Motor neuron (in vitro differentiated cells): Measurements from ENCODE around the gene CEP164. TPM values are rescaled to one million over a fixed set of nuclear protein-coding genes. Genes with fewer than 3 reads are reported as not detected.

ENCODE experiments used
- ATAC-seq, 8 experiments: fragments of 200-7000 bp; cut with Tn5 transposase; replicated peaks in 6 of 8; 2 replicates each; pipeline ENCODE4 v1.8.0; 2021; ENCODE audit warnings: mild to moderate bottlenecking in 8 of 8, moderate library complexity in 8 of 8
- H3K27ac ChIP-seq, 2 donors: fragments of 250-450 bp; sonication (Bioruptor Pico); 2 replicates each; pipeline ENCODE4 v1.9.0; 2021; ENCODE audit warnings: antibody characterized with exemption in 2 of 2, mild to moderate bottlenecking in 2 of 2, moderate library complexity in 1 of 2
- H3K4me1 ChIP-seq, 2 donors: fragments of 250-450 bp; sonication (Bioruptor Pico); replicated peaks in 1 of 2; 2 replicates each; pipeline ENCODE4 v1.6.1; 2021; ENCODE audit warnings: antibody characterized with exemption in 2 of 2, mild to moderate bottlenecking in 2 of 2, moderate library complexity in 1 of 2
- H3K4me3 ChIP-seq, 5 donors: fragments of 250-450 bp; sonication (Bioruptor Pico); 2 replicates each; pipeline ENCODE4 v1.9.0; 2021; ENCODE audit warnings: antibody characterized with exemption in 5 of 5, mild to moderate bottlenecking in 5 of 5, moderate library complexity in 4 of 5
- WGBS, 10 experiments: fragments of 450-650 bp; shearing (Covaris generic); methylation state at CpG; one replicate each; pipeline ENCODE4 v1.0.0; 2022; 5-methylcytosine and 5-hydroxymethylcytosine counted together
- in situ Hi-C, 9 experiments: fragments of 400-800 bp; cut with MboI; loops; one replicate each; pipeline ENCODE4 v1.15.0; 2021; ENCODE audit warnings: low sequenced_read_pairs in 9 of 9, low pct_unique_long_range_greater_than_20kb in 2 of 9; ENCODE audit not compliant: unreplicated experiment in 9 of 9
- total RNA-seq, 8 experiments: library from RNA; unstranded; fragments of 300-600 nt; gene quantifications; 2 replicates each; pipeline versions ENCODE4 v1.2.3 to v1.2.4, GENCODE V29; 2022

The CEP164 gene
- total RNA-seq, 8 experiments from 2014 or later = 13.3 to 118 (median 25.7) TPM

DNA sequence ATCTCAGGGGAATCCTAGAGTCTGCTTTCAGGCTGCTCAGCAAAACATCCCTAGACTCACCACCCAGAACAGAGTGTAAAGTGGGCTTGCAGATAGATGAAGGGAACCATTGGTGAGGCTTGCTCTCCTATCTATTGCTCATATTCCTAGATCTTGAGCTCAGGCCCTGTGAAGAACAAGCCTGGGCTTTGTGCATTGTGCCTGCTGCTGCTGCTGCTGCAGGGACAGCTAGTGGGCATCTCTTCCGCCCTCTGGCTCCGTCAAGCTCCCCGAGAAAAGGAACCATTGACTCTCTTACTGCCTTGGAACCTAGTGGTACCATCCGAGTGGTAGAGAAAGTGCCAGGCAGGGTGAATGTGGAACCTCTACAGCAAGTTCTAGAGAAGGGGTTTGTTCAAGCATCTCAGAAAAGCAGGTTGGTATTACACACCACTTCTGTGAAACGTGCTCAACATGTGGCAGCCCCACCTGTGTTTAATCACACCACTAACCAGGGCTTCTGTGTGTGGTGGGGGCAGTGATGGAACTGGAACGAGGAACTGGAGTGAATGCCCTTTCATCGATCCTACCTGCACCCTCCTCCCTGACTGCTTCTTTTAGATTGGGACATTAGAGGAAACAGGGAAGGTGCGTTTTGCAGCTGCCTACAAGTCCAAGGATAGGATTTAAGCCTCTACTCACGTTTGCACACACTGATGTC, 32.1 kb upstream of the CEP164 start:
- 40 to 100% (median 88%) methylated on average over 1 to 6 of the region's 9 CpGs; no CpG with 5 or more reads in 4 of the 10 experiments for WGBS, 10 experiments
- peaks cover 21 to 24% of the 10 kb centered on the region in 2 donors for H3K4me1 ChIP-seq
- in situ Hi-C loops = no loop called here
- H3K4me3 ChIP-seq = no peak overlapping the region
- no peak overlapping the region for H3K27ac ChIP-seq
- ATAC-seq = no peak

DNA sequence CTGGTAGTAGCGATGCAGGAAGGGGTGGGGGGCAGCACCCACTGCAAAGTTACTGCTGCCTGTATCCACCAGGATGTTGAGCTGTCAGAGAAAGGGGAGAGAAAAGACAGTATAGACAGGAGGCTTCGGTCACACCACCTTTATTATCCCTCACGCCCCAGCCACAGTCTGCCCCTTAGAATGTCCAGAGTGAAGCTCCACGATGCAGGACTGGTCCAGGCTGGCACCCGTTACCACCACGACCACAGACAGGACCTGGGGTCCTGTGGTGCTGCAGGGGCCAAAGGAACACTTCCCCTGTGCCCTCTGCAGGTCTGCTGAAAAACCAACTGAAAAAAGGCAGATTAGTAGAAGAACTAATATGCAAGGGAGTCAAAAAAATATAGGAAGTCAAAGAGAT, 30.8 kb upstream of the CEP164 start:
- in situ Hi-C loops = no loop called here
- 69 to 88% (median 84%) methylated on average over 1 to 6 of the region's 6 CpGs; no CpG with 5 or more reads in 6 of the 10 experiments for WGBS, 10 experiments
- Histone ChIP-seq H3K4me3 (no peak overlapping the region), H3K4me1 (peaks cover 27 to 30% of the 10 kb centered on the region in 2 donors), H3K27ac (no peak overlapping the region)
- no peak for ATAC-seq

DNA sequence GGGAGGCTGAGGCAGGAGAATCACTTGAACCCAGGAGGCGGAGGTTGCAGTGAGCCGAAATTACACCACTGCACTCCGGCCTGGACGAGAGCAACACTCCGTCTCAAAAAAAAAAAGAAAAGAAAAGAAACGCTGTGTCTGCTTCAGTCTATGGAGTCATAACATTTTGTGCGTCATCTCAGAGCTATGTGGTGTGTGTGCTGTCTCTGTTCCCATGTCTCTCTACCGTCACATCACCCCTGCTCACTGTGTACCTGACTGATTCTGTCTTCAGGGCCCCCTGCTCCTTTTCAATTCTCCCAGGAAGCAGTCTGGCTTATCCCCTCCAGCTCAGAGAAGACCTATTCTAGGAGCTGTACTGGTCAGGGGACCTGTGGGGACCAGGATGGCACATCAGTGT, 29.5 kb upstream of the CEP164 start:
- 85 to 100% (median 90%) methylated on average over 2 to 5 of the region's 8 CpGs; no CpG with 5 or more reads in 6 of the 10 experiments for WGBS, 10 experiments
- in situ Hi-C loops = no loop called here
- no peak overlapping the region for H3K4me3 ChIP-seq
- ATAC-seq = no peak
- H3K4me1 ChIP-seq = peaks cover 27 to 33% of the 10 kb centered on the region in 2 donors
- H3K27ac ChIP-seq = peak overlapping the region in 1 of 2 donors; percentile 95

DNA sequence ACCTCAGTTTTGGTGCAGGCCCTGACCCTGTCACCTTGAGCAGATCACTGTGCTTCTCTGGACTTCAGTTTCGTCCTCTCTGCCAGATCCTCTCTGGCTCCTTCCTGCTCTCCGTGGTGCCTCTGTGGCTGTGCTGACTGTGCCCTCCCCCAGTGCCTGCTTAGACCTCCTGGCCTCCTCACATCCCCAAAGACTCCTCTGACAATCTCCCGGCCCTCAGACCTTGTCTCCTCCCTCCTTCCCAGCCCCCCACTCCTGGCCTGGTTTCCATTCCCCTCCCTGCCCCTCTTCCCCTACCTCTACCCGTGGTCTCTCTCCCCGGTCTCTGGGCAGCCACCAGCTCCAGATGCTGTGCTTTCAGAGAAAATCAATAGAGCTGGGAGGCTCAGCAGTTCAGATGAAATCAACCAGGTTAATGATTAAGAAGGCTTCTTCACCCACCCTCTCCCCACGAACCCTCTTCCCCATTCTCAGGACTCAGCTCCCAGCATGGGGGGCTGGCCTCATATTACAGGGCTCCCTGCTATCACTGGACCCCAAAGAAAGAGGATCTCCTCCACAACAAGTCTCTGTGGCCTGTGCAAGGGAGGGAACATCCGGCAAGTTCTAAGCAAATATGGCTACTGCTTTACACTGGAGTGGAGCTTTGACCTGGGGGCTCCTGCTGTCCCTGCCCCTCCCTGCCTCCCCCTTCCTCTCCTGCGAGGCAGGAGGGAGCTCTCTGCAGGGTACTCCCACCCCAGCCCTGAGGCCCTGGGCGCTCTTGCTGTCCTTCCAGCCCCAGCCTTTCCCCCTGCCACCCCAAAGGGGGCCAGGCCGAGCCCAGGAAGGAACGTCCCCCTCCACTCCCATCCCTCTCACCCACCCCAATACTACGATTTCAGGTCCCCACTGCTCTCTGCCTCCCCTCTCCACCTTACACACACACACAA, 28.0 kb upstream of the CEP164 start:
- in situ Hi-C loops = no loop called here
- Histone ChIP-seq H3K27ac (peak overlapping the region; percentile 85 to 95), H3K4me1 (peaks cover 27 to 45% of the 10 kb centered on the region in 2 donors), H3K4me3 (peak overlapping the region in 3 of 5 donors; percentile 7 to 27 (median 23))
- 10 to 60% (median 19%) methylated on average over 1 to 4 of the region's 12 CpGs; no CpG with 5 or more reads in 6 of the 10 experiments for WGBS, 10 experiments
- ATAC-seq = peak in 6 of 8 experiments; percentile 23 to 69 (median 68)

DNA sequence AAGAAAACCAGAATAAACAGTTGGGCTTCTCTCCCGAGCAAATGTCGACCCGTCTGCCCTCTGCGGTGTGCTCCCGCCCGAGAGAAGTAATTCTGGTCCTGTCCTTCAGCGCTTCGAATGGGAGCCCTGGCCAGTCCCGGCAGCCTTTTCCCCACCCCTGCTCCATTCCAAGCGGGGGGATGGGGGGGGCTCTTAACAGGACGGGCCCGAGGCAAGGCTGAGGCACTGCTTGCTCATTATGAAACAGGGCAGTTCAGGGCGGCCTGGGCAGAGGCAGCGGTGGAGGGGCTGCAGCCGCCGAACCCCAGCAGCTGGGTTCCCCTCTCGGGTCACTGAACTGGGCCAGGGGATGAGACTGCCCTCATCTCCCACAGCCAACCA, 27.4 kb upstream of the CEP164 start:
- peak in 7 of 8 experiments; percentile 54 to 92 (median 89) for ATAC-seq
- H3K4me3 ChIP-seq = peak overlapping the region in 3 of 5 donors; percentile 7 to 27 (median 23)
- in situ Hi-C loops = no loop called here
- H3K27ac ChIP-seq = peak overlapping the region; percentile 85 to 95
- 0 to 10% (median 4%) methylated on average over 2 to 5 of the region's 17 CpGs; no CpG with 5 or more reads in 7 of the 10 experiments for WGBS, 10 experiments
- peaks cover 27 to 45% of the 10 kb centered on the region in 2 donors for H3K4me1 ChIP-seq

DNA sequence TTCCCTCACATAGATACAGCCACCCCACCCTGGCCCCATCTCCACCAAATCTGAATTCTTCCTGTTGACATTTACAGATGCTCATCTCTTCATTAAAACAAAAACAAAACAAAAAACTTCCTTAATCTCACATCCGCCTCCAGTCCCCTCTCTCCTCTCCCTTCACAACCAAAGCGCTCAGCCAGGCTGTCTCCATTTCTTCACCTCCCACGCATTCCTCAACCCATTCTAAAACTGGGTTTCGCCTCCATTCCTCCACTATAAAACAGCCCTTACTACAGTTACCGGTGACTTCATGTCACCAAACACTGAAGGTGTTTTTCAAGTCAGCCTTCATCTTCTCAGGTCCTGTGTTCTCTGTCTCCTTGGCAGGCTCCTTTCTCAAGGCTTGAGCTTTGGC, 26.9 kb upstream of the CEP164 start:
- Histone ChIP-seq H3K4me3 (peak overlapping the region in 1 of 5 donors; percentile 2), H3K4me1 (peaks cover 27 to 45% of the 10 kb centered on the region in 2 donors)

DNA sequence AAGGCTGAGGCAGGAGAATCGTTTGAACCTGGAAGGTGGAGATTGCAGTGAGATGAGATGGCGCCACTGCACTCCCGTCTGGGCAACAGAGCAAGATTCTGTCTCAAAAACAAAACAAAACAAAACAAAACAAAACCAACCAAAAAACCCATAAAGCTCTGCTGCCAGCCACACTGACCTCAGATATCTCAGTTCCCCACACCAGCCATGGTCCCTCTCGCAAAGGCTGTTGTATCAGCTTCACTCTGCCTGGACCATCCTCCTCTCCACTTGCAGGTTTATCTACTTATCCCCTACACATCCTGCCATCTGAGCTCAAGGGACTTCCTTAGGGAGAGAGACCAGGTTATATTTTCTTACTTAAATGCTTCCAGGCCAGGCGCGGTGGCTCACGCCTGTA, 25.4 kb upstream of the CEP164 start:
- in situ Hi-C loops = no loop called here
- ATAC-seq = no peak
- Histone ChIP-seq H3K27ac (no peak overlapping the region), H3K4me1 (peaks cover 27 to 45% of the 10 kb centered on the region in 2 donors), H3K4me3 (no peak overlapping the region)
- 71 to 97% (median 92%) methylated on average over 2 to 6 of the region's 7 CpGs; no CpG with 5 or more reads in 3 of the 10 experiments for WGBS, 10 experiments

More for the DNA sequence above, 26.9 kb upstream of the CEP164 start:
- in situ Hi-C loops = no loop called here
- ATAC-seq = no peak
- peak overlapping the region; percentile 85 to 95 for H3K27ac ChIP-seq
- WGBS, 10 experiments = 27 to 83% (median 71%) methylated on average over 2 to 5 of the region's 5 CpGs; no CpG with 5 or more reads in 2 of the 10 experiments

DNA sequence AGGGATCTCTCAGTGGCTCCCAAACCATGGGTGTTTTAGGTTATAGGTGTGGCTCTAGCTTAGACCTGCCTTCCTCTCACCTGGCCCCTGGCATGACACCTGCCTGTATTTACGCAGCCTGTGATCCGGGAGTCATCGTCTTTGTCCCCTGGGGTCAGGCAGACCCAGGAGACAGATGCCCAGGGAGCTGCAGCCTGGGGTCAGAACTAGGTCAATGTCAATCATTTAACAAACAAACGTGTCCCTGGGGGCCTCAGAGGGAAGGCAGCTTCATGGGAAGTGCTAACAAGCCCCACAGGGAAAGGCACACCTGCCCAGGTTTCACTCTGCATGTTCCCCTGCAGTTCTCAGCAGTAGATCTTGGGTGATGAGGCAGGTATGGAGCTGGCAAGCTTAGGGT, 24.6 kb upstream of the CEP164 start:
- peaks cover 27 to 45% of the 10 kb centered on the region in 2 donors for H3K4me1 ChIP-seq
- no peak for ATAC-seq
- in situ Hi-C loops = no loop called here
- H3K27ac ChIP-seq = no peak overlapping the region
- 0 to 100% (median 78%) methylated on average over 1 to 4 of the region's 4 CpGs; no CpG with 5 or more reads in 4 of the 10 experiments for WGBS, 10 experiments
- H3K4me3 ChIP-seq = no peak overlapping the region

DNA sequence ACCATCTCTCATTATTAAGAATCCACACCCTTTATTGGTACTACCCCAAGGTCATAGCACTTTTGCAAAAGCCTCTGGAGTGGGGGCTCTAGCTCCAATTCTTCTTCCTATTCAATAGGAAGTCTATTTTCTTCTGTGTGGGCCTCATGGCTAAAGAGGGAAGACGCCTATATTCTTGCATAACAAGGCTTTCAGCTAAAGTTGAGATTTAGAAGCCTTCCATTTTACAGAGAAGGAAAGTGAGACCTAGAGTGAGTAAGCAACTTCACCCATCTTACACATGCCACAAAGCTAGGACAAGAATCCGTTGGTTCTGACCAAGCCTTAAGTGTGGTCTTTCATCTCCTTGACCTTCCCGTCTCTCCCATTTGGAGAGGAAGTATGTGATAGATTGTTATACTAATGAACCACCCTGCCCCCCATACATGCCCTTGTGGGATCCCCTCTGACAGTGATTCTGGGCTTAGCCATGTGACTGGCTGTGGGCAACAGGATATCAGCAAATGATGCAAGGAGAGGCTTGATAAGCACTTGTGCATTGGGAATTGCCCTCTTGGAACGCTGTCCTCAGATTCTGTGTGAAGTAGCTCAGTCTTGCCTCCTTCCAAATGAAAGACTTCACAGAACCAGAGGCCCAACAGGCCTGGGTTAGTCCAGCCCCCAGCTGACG, 23.9 kb upstream of the CEP164 start:
- in situ Hi-C loops = no loop called here
- Histone ChIP-seq H3K4me1 (peaks cover 23 to 39% of the 10 kb centered on the region in 2 donors), H3K4me3 (no peak overlapping the region), H3K27ac (no peak overlapping the region)
- WGBS, 10 experiments = 56 to 100% (median 80%) methylated on average over 1 to 4 of the region's 5 CpGs; no CpG with 5 or more reads in 4 of the 10 experiments
- no peak for ATAC-seq

DNA sequence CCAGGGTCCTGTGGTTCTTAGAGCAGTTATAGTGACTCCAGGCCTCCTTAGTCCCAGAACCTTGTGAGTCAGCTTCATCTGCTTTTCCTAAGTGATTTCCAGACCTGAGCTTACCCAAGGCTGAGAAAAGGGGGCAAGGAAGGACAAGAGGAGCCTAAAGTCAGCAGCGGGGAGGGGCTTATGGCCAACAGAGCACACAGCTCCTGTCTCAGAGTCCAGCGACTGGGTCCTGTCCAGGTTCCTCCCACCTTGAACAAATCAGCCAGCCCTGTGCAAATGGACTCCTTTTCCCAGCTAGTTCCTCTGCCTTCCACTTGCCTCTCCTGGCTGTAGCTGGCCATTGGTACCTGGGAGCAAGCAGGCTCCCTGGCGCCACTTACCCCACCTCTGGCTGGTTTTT, 22.5 kb upstream of the CEP164 start:
- no peak overlapping the region for H3K27ac ChIP-seq
- WGBS, 10 experiments = 43 to 100% (median 100%) methylated on average over 1 to 2 of the region's 3 CpGs; no CpG with 5 or more reads in 6 of the 10 experiments
- no peak overlapping the region for H3K4me3 ChIP-seq
- peaks cover 10 to 26% of the 10 kb centered on the region in 2 donors for H3K4me1 ChIP-seq
- no peak for ATAC-seq
- in situ Hi-C loops = no loop called here

DNA sequence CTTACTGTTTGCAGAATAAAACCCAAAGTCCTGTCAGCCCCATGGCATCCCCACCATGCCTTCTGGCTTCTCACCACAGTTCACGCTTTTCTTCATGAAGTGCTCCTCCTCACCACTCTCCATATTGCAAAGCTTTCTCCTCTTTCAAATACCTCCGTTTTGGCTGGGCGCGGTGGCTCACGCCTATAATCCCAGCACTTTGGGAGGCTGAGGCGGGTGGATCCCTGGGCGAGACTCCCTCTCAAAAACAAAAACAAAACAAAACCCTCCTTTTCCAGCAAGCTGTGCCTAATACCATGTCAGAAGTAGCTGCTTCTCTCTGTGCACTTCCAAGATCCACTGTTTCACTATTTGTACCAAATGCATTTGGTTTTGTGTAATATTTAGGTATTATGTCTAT, 18.3 kb upstream of the CEP164 start:
- 64 to 100% (median 96%) methylated on average over 2 to 5 of the region's 7 CpGs; no CpG with 5 or more reads in 2 of the 10 experiments for WGBS, 10 experiments
- Histone ChIP-seq H3K4me1 (peaks cover 2 to 3% of the 10 kb centered on the region in 2 donors), H3K27ac (no peak overlapping the region), H3K4me3 (no peak overlapping the region)
- in situ Hi-C loops = no loop called here
- no peak for ATAC-seq

DNA sequence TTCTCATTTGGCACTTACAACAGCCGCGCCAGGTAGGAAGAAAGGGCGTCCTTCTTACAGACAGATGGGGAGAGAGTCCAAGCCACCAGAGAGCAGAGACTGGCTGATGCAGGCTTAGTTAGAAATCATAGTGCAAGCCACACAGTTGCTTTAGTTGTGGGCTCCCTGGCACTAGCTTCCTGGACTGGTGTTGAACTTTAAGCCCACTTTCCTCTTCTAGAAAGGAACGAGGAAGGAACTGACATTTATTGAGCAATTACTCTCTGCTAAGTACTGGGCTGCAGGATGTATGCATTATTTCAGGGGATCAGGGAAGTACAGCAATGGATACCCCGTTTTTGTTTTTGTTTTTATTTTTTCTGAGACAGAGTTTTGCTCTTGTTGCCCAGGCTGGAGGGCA, 14.6 kb upstream of the CEP164 start:
- no peak for ATAC-seq

More for the DNA sequence above, 14.6 kb upstream of the CEP164 start:
- Histone ChIP-seq H3K27ac (no peak overlapping the region), H3K4me3 (no peak overlapping the region), H3K4me1 (peaks cover 16 to 18% of the 10 kb centered on the region in 2 donors)
- in situ Hi-C loops = no loop called here
- 0 to 100% (median 74%) methylated on average over 1 to 5 of the region's 5 CpGs for WGBS, 10 experiments
